Measurements from ENCODE around the gene SHANK1. TPM values are rescaled to one million over a fixed set of nuclear protein-coding genes. Genes with fewer than 3 reads are reported as not detected.
"Not testable (repeated sequence)": the region's sequence is repeated elsewhere in the genome, so short reads cannot be mapped to it uniquely, and the experiment has no call there.

SHANK1 gene
- total RNA-seq, 6 experiments from 2014 or later = 0.07 to 0.62 (median 0.25) TPM; not detected in 2

- ATAC-seq = no peak
- intact Hi-C loops (cut with DNase I) = no loop called here
- 43% methylated on average over 4 of the region's 4 CpGs for WGBS (ENCODE audit: insufficient coverage, low coverage, low lambda C conversion rate, missing lambda C conversion rate)
These were observed 40.3 kb upstream of the SHANK1 start for GRCh38 chr19:50759886-50760285.

DNA sequence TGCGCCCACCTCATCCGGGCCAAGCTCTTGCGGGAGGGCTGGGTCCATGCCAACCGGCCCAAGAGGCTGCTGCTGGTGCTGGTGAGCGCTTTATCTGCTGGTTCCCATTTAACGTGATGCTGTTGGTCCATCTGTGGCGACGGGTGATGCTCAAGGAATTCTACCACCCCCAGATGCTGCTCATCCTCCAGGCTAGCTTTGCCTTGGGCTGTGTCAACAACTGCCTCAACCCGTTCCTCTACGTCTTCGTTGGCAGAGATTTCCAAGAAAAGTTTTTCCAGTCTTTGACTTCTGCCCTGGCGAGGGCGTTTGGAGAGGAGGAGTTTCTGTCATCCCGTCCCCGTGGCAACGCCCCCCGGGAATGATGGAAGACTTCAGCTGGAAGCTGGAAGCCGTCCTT lies 39.5 kb upstream of the SHANK1 start:
- DNase-seq; H3K27me3 ChIP-seq; H3K36me3 ChIP-seq; H3K27ac ChIP-seq; H3K4me3 ChIP-seq; ATAC-seq; H3K4me1 ChIP-seq; H3K9me3 ChIP-seq; intact Hi-C loops (cut with DNase I): not testable (repeated sequence)
- 87% methylated on average over 6 of the region's 18 CpGs for WGBS (ENCODE audit: insufficient coverage, low coverage, low lambda C conversion rate, missing lambda C conversion rate)

More at GRCh38 chr19:50759886-50760285, 40.3 kb upstream of the SHANK1 start:
- TF ChIP-seq POLR2A (IDR thresholded peaks at IDR 0.05) = no peak
- TF ChIP-seq, protein P1, sequence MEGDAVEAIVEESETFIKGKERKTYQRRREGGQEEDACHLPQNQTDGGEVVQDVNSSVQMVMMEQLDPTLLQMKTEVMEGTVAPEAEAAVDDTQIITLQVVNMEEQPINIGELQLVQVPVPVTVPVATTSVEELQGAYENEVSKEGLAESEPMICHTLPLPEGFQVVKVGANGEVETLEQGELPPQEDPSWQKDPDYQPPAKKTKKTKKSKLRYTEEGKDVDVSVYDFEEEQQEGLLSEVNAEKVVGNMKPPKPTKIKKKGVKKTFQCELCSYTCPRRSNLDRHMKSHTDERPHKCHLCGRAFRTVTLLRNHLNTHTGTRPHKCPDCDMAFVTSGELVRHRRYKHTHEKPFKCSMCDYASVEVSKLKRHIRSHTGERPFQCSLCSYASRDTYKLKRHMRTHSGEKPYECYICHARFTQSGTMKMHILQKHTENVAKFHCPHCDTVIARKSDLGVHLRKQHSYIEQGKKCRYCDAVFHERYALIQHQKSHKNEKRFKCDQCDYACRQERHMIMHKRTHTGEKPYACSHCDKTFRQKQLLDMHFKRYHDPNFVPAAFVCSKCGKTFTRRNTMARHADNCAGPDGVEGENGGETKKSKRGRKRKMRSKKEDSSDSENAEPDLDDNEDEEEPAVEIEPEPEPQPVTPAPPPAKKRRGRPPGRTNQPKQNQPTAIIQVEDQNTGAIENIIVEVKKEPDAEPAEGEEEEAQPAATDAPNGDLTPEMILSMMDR (IDR thresholded peaks at IDR 0.05) = no peak
- H3K27ac ChIP-seq = no peak overlapping the region
- no peak overlapping the region for H3K4me3 ChIP-seq
- no peaks in the 10 kb centered on the region for H3K36me3 ChIP-seq
- no peaks in the 10 kb centered on the region for H3K27me3 ChIP-seq
- no peak for DNase-seq
- no peaks in the 10 kb centered on the region for H3K4me1 ChIP-seq
- no peaks in the 10 kb centered on the region for H3K9me3 ChIP-seq

DNA sequence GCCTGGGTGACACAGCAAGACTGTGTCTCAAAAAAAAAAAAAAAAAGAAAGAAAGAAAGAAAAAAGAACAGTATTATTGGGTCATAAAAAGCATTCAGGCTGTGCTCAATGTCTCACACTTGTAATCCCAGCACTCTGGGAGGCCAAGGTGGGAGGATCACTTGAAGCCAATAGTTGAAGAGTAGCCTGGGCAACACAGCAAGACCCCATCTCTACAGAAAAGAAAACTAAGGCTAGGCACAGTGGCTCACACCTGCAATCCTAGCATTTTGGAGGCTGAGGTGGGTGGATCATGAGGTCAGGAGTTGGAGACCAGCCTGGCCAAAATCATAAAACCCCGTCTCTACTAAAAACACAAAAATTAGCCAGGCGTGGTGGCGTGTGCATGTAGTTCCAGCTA lies 38.0 kb upstream of the SHANK1 start:
- ATAC-seq = not testable (repeated sequence)

DNA sequence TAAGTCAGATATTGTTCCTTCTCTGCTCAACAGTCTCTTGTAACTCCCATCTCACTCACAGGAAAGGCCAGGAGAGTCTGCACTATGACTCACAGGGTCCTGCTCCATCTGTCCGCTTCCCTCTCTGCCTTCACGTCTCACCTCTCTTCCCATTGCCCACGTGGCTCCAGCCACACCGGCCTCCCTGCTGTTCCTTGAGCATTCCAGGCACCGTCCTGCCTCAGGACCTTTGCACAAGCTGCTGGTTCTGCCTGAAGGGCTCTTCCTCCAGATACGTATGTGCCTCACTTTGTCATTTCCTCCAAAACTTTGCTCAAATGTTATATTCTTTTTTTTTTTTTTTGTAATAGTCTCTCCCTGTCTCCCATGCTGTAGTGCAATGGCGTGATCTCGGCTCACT lies 36.6 kb upstream of the SHANK1 start:
- H3K36me3 ChIP-seq; H3K27ac ChIP-seq; H3K27me3 ChIP-seq; H3K4me1 ChIP-seq; H3K9me3 ChIP-seq; intact Hi-C loops (cut with DNase I); DNase-seq; H3K4me3 ChIP-seq; ATAC-seq: not testable (repeated sequence)
- WGBS (ENCODE audit: insufficient coverage, low coverage, low lambda C conversion rate, missing lambda C conversion rate) = 49% methylated on average over 7 of the region's 8 CpGs

More for the DNA sequence above, 38.0 kb upstream of the SHANK1 start:
- WGBS (ENCODE audit: insufficient coverage, low coverage, low lambda C conversion rate, missing lambda C conversion rate) = 100% methylated on average over 3 of the region's 3 CpGs
- H3K27me3 ChIP-seq; H3K27ac ChIP-seq; H3K9me3 ChIP-seq; DNase-seq; H3K4me1 ChIP-seq; intact Hi-C loops (cut with DNase I); H3K36me3 ChIP-seq; H3K4me3 ChIP-seq: not testable (repeated sequence)

DNA sequence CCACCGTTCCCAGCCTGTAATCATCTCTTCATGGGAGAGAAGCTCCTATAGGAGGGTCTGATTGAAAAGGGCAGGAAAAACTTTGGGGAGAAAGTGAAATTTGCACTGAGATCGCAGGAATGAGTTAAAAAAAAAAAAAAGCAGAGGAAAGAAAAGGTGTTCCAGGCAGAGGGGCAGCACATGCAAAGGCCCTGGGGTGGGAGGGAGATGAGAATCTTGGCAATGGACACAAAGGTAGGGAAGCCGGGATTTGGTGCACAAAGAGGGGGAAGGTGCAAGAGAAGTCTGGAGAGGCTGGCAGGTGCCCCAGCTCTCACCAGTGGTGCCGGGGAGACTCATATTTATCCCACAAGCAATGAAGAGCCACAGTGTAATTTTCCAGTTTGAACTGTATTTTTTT lies 34.3 kb upstream of the SHANK1 start:
- H3K9me3 ChIP-seq = no peaks in the 10 kb centered on the region
- TF ChIP-seq POLR2A (IDR thresholded peaks at IDR 0.05) = no peak
- TF ChIP-seq, protein P1 (IDR thresholded peaks at IDR 0.05) = no peak
- H3K27ac ChIP-seq = no peak overlapping the region
- intact Hi-C loops (cut with DNase I) = no loop called here
- 49% methylated on average over 3 of the region's 4 CpGs for WGBS (ENCODE audit: insufficient coverage, low coverage, low lambda C conversion rate, missing lambda C conversion rate)
- H3K36me3 ChIP-seq = no peaks in the 10 kb centered on the region
- no peak overlapping the region for H3K4me3 ChIP-seq
- ATAC-seq = no peak
- H3K4me1 ChIP-seq = no peaks in the 10 kb centered on the region
- no peak for DNase-seq
- no peaks in the 10 kb centered on the region for H3K27me3 ChIP-seq

GRCh38 chr19:50750010-50750409 lies 30.4 kb upstream of the SHANK1 start:
- DNase-seq (no peak), ATAC-seq (no peak)
- intact Hi-C loops (cut with DNase I) = no loop called here
- H3K27me3 ChIP-seq = no peaks in the 10 kb centered on the region
- no peaks in the 10 kb centered on the region for H3K9me3 ChIP-seq
- no peaks in the 10 kb centered on the region for H3K36me3 ChIP-seq
- no peak overlapping the region for H3K4me3 ChIP-seq
- 39% methylated on average over 11 of the region's 15 CpGs for WGBS (ENCODE audit: insufficient coverage, low coverage, low lambda C conversion rate, missing lambda C conversion rate)
- no peak overlapping the region for H3K27ac ChIP-seq
- TF ChIP-seq, protein P1 (IDR thresholded peaks at IDR 0.05) = no peak
- TF ChIP-seq POLR2A (IDR thresholded peaks at IDR 0.05) = no peak
- H3K4me1 ChIP-seq = no peaks in the 10 kb centered on the region
